ENCODE results near the gene NUP214. TPM values are rescaled to one million over a fixed set of nuclear protein-coding genes. Genes with fewer than 3 reads are reported as not detected.
A peak's percentile ranks its signal among the peaks of the same experiment; 100 is the strongest.

The NUP214 gene
- total RNA-seq, 1 donor from 2014 or later: 37.2 TPM

GRCh38 chr9:131277287-131277909 is 152.0 kb downstream of the NUP214 start:
- H3K4me3 ChIP-seq (ENCODE audit: low read depth, low read length): peak overlapping the region; percentile 48
- no peak for DNase-seq (ENCODE audit: low read depth)
- TF ChIP-seq CTCF (conservative IDR thresholded peaks at IDR 0.05; ENCODE audit: low read depth, low read length): no peak

- no peak for DNase-seq (ENCODE audit: low read depth)
- TF ChIP-seq CTCF (conservative IDR thresholded peaks at IDR 0.05; ENCODE audit: low read depth, low read length): no peak
- peak overlapping the region; percentile 48 for H3K4me3 ChIP-seq (ENCODE audit: low read depth, low read length)
Measured at GRCh38 chr9:131277910-131278701, 152.7 kb downstream of the NUP214 start.

- H3K4me3 ChIP-seq (ENCODE audit: low read depth, low read length): no peak overlapping the region
- DNase-seq (ENCODE audit: low read depth): no peak
- TF ChIP-seq CTCF (conservative IDR thresholded peaks at IDR 0.05; ENCODE audit: low read depth, low read length): no peak
Measured at GRCh38 chr9:131278702-131279111, 153.3 kb downstream of the NUP214 start.

- no peak overlapping the region for H3K4me3 ChIP-seq (ENCODE audit: low read depth, low read length)
- TF ChIP-seq CTCF (conservative IDR thresholded peaks at IDR 0.05; ENCODE audit: low read depth, low read length): no peak
- DNase-seq (ENCODE audit: low read depth): no peak
Measured at GRCh38 chr9:131279196-131279862, 153.9 kb downstream of the NUP214 start.

GRCh38 chr9:131279863-131280570 is 154.6 kb downstream of the NUP214 start:
- H3K4me3 ChIP-seq (ENCODE audit: low read depth, low read length): no peak overlapping the region
- no peak for DNase-seq (ENCODE audit: low read depth)
- no peak for TF ChIP-seq CTCF (conservative IDR thresholded peaks at IDR 0.05; ENCODE audit: low read depth, low read length)

- TF ChIP-seq CTCF (conservative IDR thresholded peaks at IDR 0.05; ENCODE audit: low read depth, low read length): no peak
- H3K4me3 ChIP-seq (ENCODE audit: low read depth, low read length): no peak overlapping the region
- DNase-seq (ENCODE audit: low read depth): no peak
Measured at GRCh38 chr9:131280660-131281059, 155.3 kb downstream of the NUP214 start.
